MM.1S (cell line): Measurements from ENCODE around the gene JPH3.

Experiments used
- DNase-seq: peaks from one replicate; pipeline ENCODE4 v3.0.0-alpha.2; 2015
- H2AFZ ChIP-seq: fragments of 300-600 bp; sonication (generic); 2 replicates; pipeline ENCODE4 v1.6.0; 2016; ENCODE audit warnings: antibody characterized with exemption, low read length
- H3F3A ChIP-seq: fragments of 300-600 bp; sonication (generic); 2 replicates; pipeline ENCODE4 v1.6.1; 2016; ENCODE audit warnings: mild to moderate bottlenecking, antibody characterized with exemption, low read length, moderate library complexity, mixed read lengths; ENCODE audit not compliant: insufficient read depth
- H3K27ac ChIP-seq: fragments of 300-600 bp; sonication (generic); 2 replicates; pipeline ENCODE4 v1.5.1; 2016; ENCODE audit warnings: mild to moderate bottlenecking, low read length
- H3K27me3 ChIP-seq: fragments of 300-600 bp; sonication (generic); replicated peaks from 2 replicates; pipeline ENCODE4 v1.6.0; 2016; ENCODE audit warnings: low read length; ENCODE audit not compliant: insufficient read depth
- H3K36me3 ChIP-seq: fragments of 300-600 bp; sonication (generic); replicated peaks from 2 replicates; pipeline ENCODE4 v1.6.1; 2016; ENCODE audit warnings: mild to moderate bottlenecking, low read length, mixed read lengths; ENCODE audit not compliant: insufficient read depth
- H3K4me1 ChIP-seq: fragments of 300-600 bp; sonication (generic); 2 replicates; pipeline ENCODE4 v1.6.1; 2016; ENCODE audit warnings: low read length, mixed read lengths
- H3K4me2 ChIP-seq: fragments of 300-600 bp; sonication (generic); 2 replicates; pipeline ENCODE4 v1.6.0; 2016; ENCODE audit warnings: low read depth, low read length
- H3K4me3 ChIP-seq: fragments of 300-600 bp; sonication (generic); 2 replicates; pipeline ENCODE4 v1.5.1; 2016; ENCODE audit warnings: low read length, mixed read lengths
- H3K79me2 ChIP-seq: fragments of 300-600 bp; sonication (generic); 2 replicates; pipeline ENCODE4 v1.6.1; 2016; ENCODE audit warnings: mixed run types, low read length, mixed read lengths
- H3K9ac ChIP-seq: fragments of 300-600 bp; sonication (generic); 2 replicates; pipeline ENCODE4 v1.6.1; 2016; ENCODE audit warnings: low read length, mixed read lengths
- H3K9me2 ChIP-seq: fragments of 300-600 bp; sonication (generic); replicated peaks from 2 replicates; pipeline ENCODE4 v1.6.1; 2016; ENCODE audit warnings: mild to moderate bottlenecking, low read length, mixed read lengths; ENCODE audit not compliant: insufficient read depth
- H3K9me3 ChIP-seq: fragments of 300-600 bp; sonication (generic); replicated peaks from 2 replicates; pipeline ENCODE4 v1.6.1; 2016; ENCODE audit warnings: mild to moderate bottlenecking, low read length, mixed read lengths; ENCODE audit not compliant: insufficient read depth
- H4K20me1 ChIP-seq: fragments of 300-600 bp; sonication (generic); 2 replicates; pipeline ENCODE4 v1.6.1; 2016; ENCODE audit warnings: mild to moderate bottlenecking, low read length, moderate library complexity, mixed read lengths; ENCODE audit not compliant: insufficient read depth
- EZH2 ChIP-seq: fragments of 300-600 bp; sonication (generic); optimal IDR thresholded peaks from 2 replicates; pipeline ENCODE3; 2017; ENCODE audit warnings: low read depth, mild to moderate bottlenecking, antibody characterized with exemption, low read length, mixed read lengths
- EZH2phosphoT487 ChIP-seq: fragments of 300-600 bp; sonication (generic); IDR thresholded peaks from 2 replicates; pipeline ENCODE4 v1.6.1; 2018; ENCODE audit warnings: antibody characterized with exemption, low read length
- TF ChIP-seq, protein P1 (sequence below): fragments of 300-600 bp; sonication (generic); IDR thresholded peaks from 2 replicates; pipeline ENCODE4 v1.5.1; 2016; ENCODE audit warnings: antibody characterized with exemption, low read length, mixed read lengths

JPH3 gene

DNA sequence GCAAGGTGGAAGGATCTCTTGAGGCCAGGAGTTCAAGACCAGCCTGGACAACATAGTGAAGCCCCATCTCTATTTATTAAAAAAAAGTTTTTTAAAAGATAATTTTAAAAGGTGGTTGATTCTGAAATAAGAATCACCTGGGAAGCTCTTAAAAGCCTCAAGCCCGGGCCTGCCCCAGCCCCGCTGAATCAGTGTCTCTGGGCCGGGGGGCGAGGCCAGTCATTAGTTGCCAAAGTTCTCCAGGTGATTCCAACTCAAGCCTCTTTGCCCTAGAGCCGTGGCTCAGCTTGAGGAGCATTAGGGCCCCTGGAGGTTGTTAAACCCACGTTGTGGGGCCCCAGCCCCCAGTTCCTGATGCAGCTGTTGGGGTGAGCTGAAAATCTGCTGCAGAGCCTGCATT is 24.6 kb downstream of the JPH3 start:
- DNase-seq: no peak
- Histone ChIP-seq H3K9me3 (no peaks in the 10 kb centered on the region), H3F3A (no peaks in the 10 kb centered on the region), H2AFZ (no peak overlapping the region), H4K20me1 (no peaks in the 10 kb centered on the region), H3K9ac (no peak overlapping the region), H3K4me3 (no peak overlapping the region), H3K4me1 (no peaks in the 10 kb centered on the region), H3K27ac (no peak overlapping the region), H3K79me2 (no peaks in the 10 kb centered on the region), H3K27me3 (peaks cover 55% of the 10 kb centered on the region), H3K36me3 (no peaks in the 10 kb centered on the region), H3K4me2 (no peak overlapping the region), H3K9me2 (no peaks in the 10 kb centered on the region)
- TF ChIP-seq EZH2 (no peak), EZH2phosphoT487 (no peak)
- TF ChIP-seq, protein P1, sequence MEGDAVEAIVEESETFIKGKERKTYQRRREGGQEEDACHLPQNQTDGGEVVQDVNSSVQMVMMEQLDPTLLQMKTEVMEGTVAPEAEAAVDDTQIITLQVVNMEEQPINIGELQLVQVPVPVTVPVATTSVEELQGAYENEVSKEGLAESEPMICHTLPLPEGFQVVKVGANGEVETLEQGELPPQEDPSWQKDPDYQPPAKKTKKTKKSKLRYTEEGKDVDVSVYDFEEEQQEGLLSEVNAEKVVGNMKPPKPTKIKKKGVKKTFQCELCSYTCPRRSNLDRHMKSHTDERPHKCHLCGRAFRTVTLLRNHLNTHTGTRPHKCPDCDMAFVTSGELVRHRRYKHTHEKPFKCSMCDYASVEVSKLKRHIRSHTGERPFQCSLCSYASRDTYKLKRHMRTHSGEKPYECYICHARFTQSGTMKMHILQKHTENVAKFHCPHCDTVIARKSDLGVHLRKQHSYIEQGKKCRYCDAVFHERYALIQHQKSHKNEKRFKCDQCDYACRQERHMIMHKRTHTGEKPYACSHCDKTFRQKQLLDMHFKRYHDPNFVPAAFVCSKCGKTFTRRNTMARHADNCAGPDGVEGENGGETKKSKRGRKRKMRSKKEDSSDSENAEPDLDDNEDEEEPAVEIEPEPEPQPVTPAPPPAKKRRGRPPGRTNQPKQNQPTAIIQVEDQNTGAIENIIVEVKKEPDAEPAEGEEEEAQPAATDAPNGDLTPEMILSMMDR: no peak

DNA sequence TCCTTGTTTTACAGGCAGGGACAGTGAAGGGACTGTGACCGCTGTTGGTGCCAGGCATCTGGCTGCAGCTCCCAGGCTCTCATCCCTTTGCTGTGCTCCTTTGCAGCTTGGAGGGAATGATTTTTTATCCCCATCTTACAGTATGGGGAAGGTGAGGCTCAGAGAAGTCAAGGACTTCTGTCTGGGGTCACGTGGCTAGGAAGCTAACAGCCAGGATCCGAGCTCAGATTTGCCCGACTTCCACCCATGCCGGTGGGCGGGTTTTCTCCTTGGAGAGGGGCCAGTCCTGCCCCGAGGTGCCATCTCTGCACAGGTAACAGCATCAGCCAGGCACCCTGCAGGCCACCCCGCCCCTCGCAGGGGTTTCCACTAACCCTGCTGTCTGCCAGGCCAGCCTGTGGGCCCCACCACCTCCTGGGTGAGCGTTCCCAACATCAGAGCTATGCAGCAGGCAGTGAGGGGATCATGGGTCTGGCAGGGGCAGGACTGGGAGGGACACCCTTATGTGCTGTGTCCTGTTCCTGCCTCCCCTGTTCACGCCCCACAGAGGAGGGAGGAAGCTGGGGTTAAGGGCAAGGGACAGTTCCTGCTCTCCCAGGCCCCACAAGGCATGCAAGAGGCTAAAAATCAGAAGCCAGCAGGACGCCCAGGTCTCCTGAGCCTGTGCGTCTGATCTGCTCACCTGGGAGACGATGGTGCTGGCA is 25.4 kb downstream of the JPH3 start:
- no peaks in the 10 kb centered on the region for H3K4me1 ChIP-seq
- no peaks in the 10 kb centered on the region for H3K9me2 ChIP-seq
- H3F3A ChIP-seq: no peaks in the 10 kb centered on the region
- no peaks in the 10 kb centered on the region for H3K79me2 ChIP-seq
- no peak overlapping the region for H3K9ac ChIP-seq
- TF ChIP-seq EZH2phosphoT487 (no peak), EZH2 (no peak)
- TF ChIP-seq, protein P1: no peak
- H3K4me3 ChIP-seq: no peak overlapping the region
- no peaks in the 10 kb centered on the region for H3K36me3 ChIP-seq
- no peak overlapping the region for H2AFZ ChIP-seq
- no peaks in the 10 kb centered on the region for H3K9me3 ChIP-seq
- H3K4me2 ChIP-seq: no peak overlapping the region
- no peak overlapping the region for H3K27ac ChIP-seq
- H3K27me3 ChIP-seq: peaks cover 60% of the 10 kb centered on the region
- DNase-seq: no peak
- no peaks in the 10 kb centered on the region for H4K20me1 ChIP-seq

DNA sequence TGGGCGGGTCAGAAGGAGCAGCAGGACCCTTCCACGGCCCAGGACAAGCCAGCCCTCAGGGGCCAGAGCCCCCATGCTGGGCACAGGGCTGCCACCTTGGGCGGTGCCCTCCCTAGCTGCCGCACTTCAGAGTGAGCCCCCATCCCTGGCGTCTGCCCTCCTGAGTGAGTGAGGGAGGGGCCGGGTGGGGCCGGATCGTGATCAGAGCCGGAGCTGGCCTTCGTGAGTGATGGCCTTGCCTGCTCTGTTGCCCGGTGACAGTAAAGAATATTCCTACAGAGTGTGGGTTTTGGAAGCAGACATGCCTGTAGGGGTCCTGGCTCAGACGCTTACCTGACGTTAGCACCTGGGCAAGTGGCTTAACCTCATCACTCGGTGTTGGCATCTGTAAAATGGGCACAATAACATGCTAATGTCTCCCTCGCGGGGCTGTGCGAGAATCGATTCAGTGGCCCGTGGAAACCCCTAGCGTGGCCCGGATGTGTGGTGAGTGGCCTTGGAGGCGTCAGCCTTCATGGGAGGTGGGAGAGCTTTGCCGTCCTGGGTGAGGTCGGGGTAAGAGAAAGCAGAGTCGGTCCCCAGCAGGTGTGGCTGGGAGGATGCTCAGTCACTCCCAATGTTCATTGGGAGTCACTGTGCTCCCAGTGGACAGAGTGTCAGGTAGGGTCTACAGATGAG is 26.1 kb downstream of the JPH3 start:
- Histone ChIP-seq H3K9me3 (no peaks in the 10 kb centered on the region), H3K27ac (no peak overlapping the region), H3K4me3 (no peak overlapping the region), H3K4me2 (no peak overlapping the region), H3K9me2 (no peaks in the 10 kb centered on the region), H3K36me3 (no peaks in the 10 kb centered on the region), H3K4me1 (no peaks in the 10 kb centered on the region), H3K9ac (no peak overlapping the region), H4K20me1 (no peaks in the 10 kb centered on the region), H3F3A (no peaks in the 10 kb centered on the region), H3K79me2 (no peaks in the 10 kb centered on the region), H3K27me3 (peaks cover 65% of the 10 kb centered on the region), H2AFZ (no peak overlapping the region)
- TF ChIP-seq EZH2phosphoT487: no peak
- TF ChIP-seq, protein P1: no peak
- no peak for TF ChIP-seq EZH2
- DNase-seq: no peak
